Stomach (tissue), 9 donors: ENCODE measurements around the gene ADTRP. TPM values are rescaled to one million over a fixed set of nuclear protein-coding genes. Genes with fewer than 3 reads are reported as not detected.
A peak's percentile ranks its signal among the peaks of the same experiment; 100 is the strongest.

ENCODE experiments used
- DNase-seq, 2 donors: peaks; one replicate each; pipeline versions ENCODE4 v3.0.0 to v3.0.0-alpha.2; 2013 to 2019
- H3K27ac ChIP-seq, 5 donors: fragments of 200-600 bp in 4 of 5; sonication (generic) in 4 of 5; one replicate each; pipeline ENCODE4 v1.5.1; 2013 to 2019; ENCODE audit warnings: mild to moderate bottlenecking in 1 of 5, moderate library complexity in 1 of 5
- H3K27me3 ChIP-seq, 3 donors: fragments of 200-600 bp; sonication (generic); one replicate each; pipeline ENCODE4 v1.5.1; 2017 to 2019; ENCODE audit warnings: mixed run types in 1 of 3
- H3K36me3 ChIP-seq, 4 donors: fragments of 200-600 bp; sonication (generic); 1 replicate in 3 of 4; 2 replicates in 1 of 4; pipeline ENCODE4 v1.5.1; 2016 to 2019
- H3K4me1 ChIP-seq, 4 donors: fragments of 200-600 bp; sonication (generic); one replicate each; pipeline ENCODE4 v1.5.1; 2016 to 2019
- H3K4me3 ChIP-seq, 4 donors: fragments of 200-600 bp; sonication (generic) in 3 of 4; one replicate each; pipeline ENCODE4 v1.5.1; 2016 to 2019; ENCODE audit warnings: mild to moderate bottlenecking in 1 of 4
- H3K9me3 ChIP-seq, 4 donors: fragments of 200-600 bp; sonication (generic); one replicate each; pipeline ENCODE4 v1.5.1; 2016 to 2019
- CTCF ChIP-seq, 7 experiments: fragments of 450-650 bp in 4 of 7; fragments of 200-600 bp in 3 of 7; sonication (generic) in 3 of 7; IDR thresholded peaks; one replicate each; pipeline ENCODE4 v1.5.1; 2016 to 2019; ENCODE audit warnings: antibody characterized with exemption in 7 of 7, control low read depth in 2 of 7, mild to moderate bottlenecking in 1 of 7
- EP300 ChIP-seq: sonication (generic); formaldehyde crosslinking; IDR thresholded peaks from one replicate; pipeline ENCODE4 v1.6.1; 2017; ENCODE audit warnings: antibody characterized with exemption
- POLR2A ChIP-seq, 4 donors: fragments of 450-650 bp; IDR thresholded peaks; one replicate each; pipeline ENCODE4 v1.6.1; 2016; ENCODE audit warnings: antibody characterized with exemption in 4 of 4, control low read depth in 2 of 4, mild to moderate bottlenecking in 1 of 4, moderate library complexity in 1 of 4
- POLR2AphosphoS5 ChIP-seq, 3 donors: sonication (generic); formaldehyde crosslinking; IDR thresholded peaks; one replicate each; pipeline ENCODE4 v1.6.1; 2016; ENCODE audit warnings: antibody characterized with exemption in 3 of 3
- WGBS, 5 donors: extraction: QIAGEN DNeasy Blood & Tissue Kit in 3 of 5; methylation state at CpG; one replicate each; pipeline versions ENCODE4 v1.1.5 to v1.1.7; 2013 to 2018; 5-methylcytosine and 5-hydroxymethylcytosine counted together
- intact Hi-C: fragments of 100-400 bp; cut with DNase I; formaldehyde crosslinking; loops from one replicate; pipeline ENCODE4 v1.15.1; 2023; ENCODE audit warnings: low total_unique reads
- polyA plus RNA-seq, 3 donors: library from polyadenylated mRNA; stranded (reverse); fragments of 200-250 nt; gene quantifications; one replicate each; pipeline ENCODE4 v1.2.3, GENCODE V29; 2013
- total RNA-seq, 5 donors: library from RNA; depleted of rRNA; stranded (reverse); fragments of >200 nt; gene quantifications; one replicate each; pipeline versions ENCODE4 v1.1.0 to v1.2.3, GENCODE V29; 2014 to 2016
- donor health status: healthy with polysubstance abuse.
- donor health status: Bipolar disorder and iron deficiency.
- donor health status: healthy.

The ADTRP gene
- total and polyA plus RNA-seq, 8 donors, result 3.9 to 63.6 (median 20.8) TPM

- intact Hi-C loops, result no loop called here
- Histone ChIP-seq H3K4me1 (peaks cover 0 to 15% (median 7%) of the 10 kb centered on the region in 4 donors), H3K27me3 (no peaks in the 10 kb centered on the region), H3K27ac (peak overlapping the region in 4 of 5 donors; percentile 31 to 48 (median 38)), H3K4me3 (no peak overlapping the region), H3K9me3 (no peaks in the 10 kb centered on the region), H3K36me3 (no peaks in the 10 kb centered on the region)
- 75 to 97% (median 88%) methylated on average over 1 of the region's 1 CpG for WGBS, 5 donors
- DNase-seq, result no peak
- TF ChIP-seq EP300, result no peak
- no peak for TF ChIP-seq POLR2A (IDR thresholded peaks at IDR 0.05)
- TF ChIP-seq CTCF (IDR thresholded peaks at IDR 0.05), result no peak
- no peak for TF ChIP-seq POLR2AphosphoS5 (IDR thresholded peaks at IDR 0.05)
Measured at GRCh38 chr6:11744101-11744500, 34.5 kb downstream of the ADTRP start.

GRCh38 chr6:11740875-11741274, 37.7 kb downstream of the ADTRP start:
- 64 to 83% (median 70%) methylated on average over 4 of the region's 4 CpGs for WGBS, 5 donors
- intact Hi-C loops, result no loop called here

GRCh38 chr6:11738661-11739375, 39.8 kb downstream of the ADTRP start:
- H3K27ac ChIP-seq, result no peak overlapping the region
- no peaks in the 10 kb centered on the region for H3K27me3 ChIP-seq
- no peak for DNase-seq
- no peaks in the 10 kb centered on the region for H3K9me3 ChIP-seq
- H3K4me1 ChIP-seq, result peaks cover 0 to 14% (median 7%) of the 10 kb centered on the region in 4 donors
- H3K4me3 ChIP-seq, result no peak overlapping the region
- TF ChIP-seq EP300, result no peak
- no peak for TF ChIP-seq CTCF (IDR thresholded peaks at IDR 0.05)
- TF ChIP-seq POLR2AphosphoS5 (IDR thresholded peaks at IDR 0.05), result no peak
- TF ChIP-seq POLR2A (IDR thresholded peaks at IDR 0.05), result no peak
- no peaks in the 10 kb centered on the region for H3K36me3 ChIP-seq
- 76 to 87% (median 81%) methylated on average over 8 of the region's 8 CpGs for WGBS, 5 donors
- intact Hi-C loops, result no loop called here

More at GRCh38 chr6:11740875-11741274, 37.7 kb downstream of the ADTRP start:
- Histone ChIP-seq H3K9me3 (no peaks in the 10 kb centered on the region), H3K4me1 (peaks cover 0 to 17% (median 7%) of the 10 kb centered on the region in 4 donors), H3K27ac (no peak overlapping the region), H3K4me3 (no peak overlapping the region), H3K27me3 (no peaks in the 10 kb centered on the region), H3K36me3 (no peaks in the 10 kb centered on the region)
- DNase-seq, result no peak
- TF ChIP-seq POLR2A (IDR thresholded peaks at IDR 0.05), result no peak
- TF ChIP-seq POLR2AphosphoS5 (IDR thresholded peaks at IDR 0.05), result no peak
- no peak for TF ChIP-seq EP300
- no peak for TF ChIP-seq CTCF (IDR thresholded peaks at IDR 0.05)

GRCh38 chr6:11738234-11738633, 40.4 kb downstream of the ADTRP start:
- H3K4me3 ChIP-seq, result no peak overlapping the region
- intact Hi-C loops, result no loop called here
- TF ChIP-seq CTCF (IDR thresholded peaks at IDR 0.05) (no peak), POLR2A (IDR thresholded peaks at IDR 0.05) (no peak), POLR2AphosphoS5 (IDR thresholded peaks at IDR 0.05) (no peak), EP300 (no peak)
- no peaks in the 10 kb centered on the region for H3K27me3 ChIP-seq
- 88 to 95% (median 94%) methylated on average over 2 to 3 of the region's 3 CpGs for WGBS, 5 donors
- no peak overlapping the region for H3K27ac ChIP-seq
- H3K36me3 ChIP-seq, result no peaks in the 10 kb centered on the region
- no peak for DNase-seq
- peaks cover 0 to 14% (median 7%) of the 10 kb centered on the region in 4 donors for H3K4me1 ChIP-seq
- H3K9me3 ChIP-seq, result no peaks in the 10 kb centered on the region
